ENCODE data around the gene TMEM150B.

TMEM150B gene

GRCh38 chr19:55276720-55277430, 48.3 kb downstream of the TMEM150B start:
- DNase-seq, result peak; percentile 38 to 45

GRCh38 chr19:55275851-55276719, 49.1 kb downstream of the TMEM150B start:
- DNase-seq, result peak; percentile 36 to 60

- no peak for DNase-seq
These were observed 51.0 kb downstream of the TMEM150B start for GRCh38 chr19:55273978-55274707.

- no peak for DNase-seq
These were observed 53.0 kb downstream of the TMEM150B start for GRCh38 chr19:55272142-55272541.

- no peak for DNase-seq
These were observed 54.8 kb downstream of the TMEM150B start for GRCh38 chr19:55270172-55270942.

GRCh38 chr19:55269299-55269698, 55.8 kb downstream of the TMEM150B start:
- DNase-seq, result no peak

GRCh38 chr19:55266840-55267239, 58.3 kb downstream of the TMEM150B start:
- DNase-seq, result no peak

- no peak for DNase-seq
These were observed 58.7 kb downstream of the TMEM150B start for GRCh38 chr19:55266404-55266803.

- no peak for DNase-seq
These were observed 59.3 kb downstream of the TMEM150B start for GRCh38 chr19:55265723-55266386.

- no peak for DNase-seq
These were observed 60.0 kb downstream of the TMEM150B start for GRCh38 chr19:55265173-55265572.

GRCh38 chr19:55264531-55264930, 60.6 kb downstream of the TMEM150B start:
- no peak for DNase-seq

Data from CD4-positive, alpha-beta T cell treated with Interleukin-4 for 1 hour (primary cell).